ENCODE measurements around the gene LDLRAP1. TPM values are rescaled to one million over a fixed set of nuclear protein-coding genes. Genes with fewer than 3 reads are reported as not detected.

The LDLRAP1 gene
- total RNA-seq, 1 experiment from 2014 or later = 16.3 TPM

DNA sequence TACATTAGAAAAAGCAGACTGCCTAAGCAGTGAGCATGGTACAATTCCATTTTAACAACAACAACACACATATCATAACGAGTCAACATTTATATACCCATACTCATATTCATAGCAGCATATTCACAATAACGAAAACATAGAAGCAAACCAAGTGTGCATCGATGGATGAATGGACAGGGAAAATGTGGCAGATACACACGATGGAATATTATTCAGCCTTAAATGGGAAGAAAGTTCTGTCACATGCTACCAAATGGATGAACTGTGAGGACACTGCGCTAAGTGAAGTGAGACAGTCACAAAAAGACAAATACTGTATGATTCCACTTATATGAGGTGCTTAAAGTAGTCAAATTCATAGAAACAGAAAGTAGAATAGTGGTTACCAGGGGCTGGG lies 63.7 kb downstream of the LDLRAP1 start:
- H3K9me3 Mint-ChIP-seq = no peaks in the 10 kb centered on the region

More for the DNA sequence above, 63.7 kb downstream of the LDLRAP1 start:
- CTCF ChIA-PET = interaction anchor here (0.6 to 3.5 kb wide), 5 partner anchors 11 to 188 kb away, joined by 4 to 38 read pairs (median 9); partner anchors contain the start of gene MAN1C1
- Mint-ChIP-seq H3K36me3 (no peaks in the 10 kb centered on the region), H3K4me3 (no peak overlapping the region), H3K4me1 (peaks cover 4% of the 10 kb centered on the region), H3K27me3 (ENCODE audit: low read depth) (peaks cover 8% of the 10 kb centered on the region), H3K27ac (no peak overlapping the region)
- POLR2A ChIA-PET = no interaction called here
- DNase-seq (ENCODE audit: low spot score) (no peak), ATAC-seq (no peak)
- no peak for TF ChIP-seq ZNF121 (CRISPR knock-in tag; IDR thresholded peaks at IDR 0.05)
- no peak for TF ChIP-seq MXD4 (CRISPR knock-in tag; IDR thresholded peaks at IDR 0.05; ENCODE audit: borderline replicate concordance)
- TF ChIP-seq ARID4B (CRISPR knock-in tag; IDR thresholded peaks at IDR 0.05; ENCODE audit: borderline replicate concordance) = no peak
- TF ChIP-seq RELA (CRISPR knock-in tag; IDR thresholded peaks at IDR 0.05; ENCODE audit: borderline replicate concordance) = no peak
- TF ChIP-seq, protein P1, sequence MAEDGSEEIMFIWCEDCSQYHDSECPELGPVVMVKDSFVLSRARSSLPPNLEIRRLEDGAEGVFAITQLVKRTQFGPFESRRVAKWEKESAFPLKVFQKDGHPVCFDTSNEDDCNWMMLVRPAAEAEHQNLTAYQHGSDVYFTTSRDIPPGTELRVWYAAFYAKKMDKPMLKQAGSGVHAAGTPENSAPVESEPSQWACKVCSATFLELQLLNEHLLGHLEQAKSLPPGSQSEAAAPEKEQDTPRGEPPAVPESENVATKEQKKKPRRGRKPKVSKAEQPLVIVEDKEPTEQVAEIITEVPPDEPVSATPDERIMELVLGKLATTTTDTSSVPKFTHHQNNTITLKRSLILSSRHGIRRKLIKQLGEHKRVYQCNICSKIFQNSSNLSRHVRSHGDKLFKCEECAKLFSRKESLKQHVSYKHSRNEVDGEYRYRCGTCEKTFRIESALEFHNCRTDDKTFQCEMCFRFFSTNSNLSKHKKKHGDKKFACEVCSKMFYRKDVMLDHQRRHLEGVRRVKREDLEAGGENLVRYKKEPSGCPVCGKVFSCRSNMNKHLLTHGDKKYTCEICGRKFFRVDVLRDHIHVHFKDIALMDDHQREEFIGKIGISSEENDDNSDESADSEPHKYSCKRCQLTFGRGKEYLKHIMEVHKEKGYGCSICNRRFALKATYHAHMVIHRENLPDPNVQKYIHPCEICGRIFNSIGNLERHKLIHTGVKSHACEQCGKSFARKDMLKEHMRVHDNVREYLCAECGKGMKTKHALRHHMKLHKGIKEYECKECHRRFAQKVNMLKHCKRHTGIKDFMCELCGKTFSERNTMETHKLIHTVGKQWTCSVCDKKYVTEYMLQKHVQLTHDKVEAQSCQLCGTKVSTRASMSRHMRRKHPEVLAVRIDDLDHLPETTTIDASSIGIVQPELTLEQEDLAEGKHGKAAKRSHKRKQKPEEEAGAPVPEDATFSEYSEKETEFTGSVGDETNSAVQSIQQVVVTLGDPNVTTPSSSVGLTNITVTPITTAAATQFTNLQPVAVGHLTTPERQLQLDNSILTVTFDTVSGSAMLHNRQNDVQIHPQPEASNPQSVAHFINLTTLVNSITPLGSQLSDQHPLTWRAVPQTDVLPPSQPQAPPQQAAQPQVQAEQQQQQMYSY (CRISPR knock-in tag; IDR thresholded peaks at IDR 0.05) = no peak
- no peak for TF ChIP-seq RORB (CRISPR knock-in tag; IDR thresholded peaks at IDR 0.05)
- no peak for TF ChIP-seq ATF2 (CRISPR knock-in tag; IDR thresholded peaks at IDR 0.05; ENCODE audit: borderline replicate concordance, low read depth)
- TF ChIP-seq, protein P2, sequence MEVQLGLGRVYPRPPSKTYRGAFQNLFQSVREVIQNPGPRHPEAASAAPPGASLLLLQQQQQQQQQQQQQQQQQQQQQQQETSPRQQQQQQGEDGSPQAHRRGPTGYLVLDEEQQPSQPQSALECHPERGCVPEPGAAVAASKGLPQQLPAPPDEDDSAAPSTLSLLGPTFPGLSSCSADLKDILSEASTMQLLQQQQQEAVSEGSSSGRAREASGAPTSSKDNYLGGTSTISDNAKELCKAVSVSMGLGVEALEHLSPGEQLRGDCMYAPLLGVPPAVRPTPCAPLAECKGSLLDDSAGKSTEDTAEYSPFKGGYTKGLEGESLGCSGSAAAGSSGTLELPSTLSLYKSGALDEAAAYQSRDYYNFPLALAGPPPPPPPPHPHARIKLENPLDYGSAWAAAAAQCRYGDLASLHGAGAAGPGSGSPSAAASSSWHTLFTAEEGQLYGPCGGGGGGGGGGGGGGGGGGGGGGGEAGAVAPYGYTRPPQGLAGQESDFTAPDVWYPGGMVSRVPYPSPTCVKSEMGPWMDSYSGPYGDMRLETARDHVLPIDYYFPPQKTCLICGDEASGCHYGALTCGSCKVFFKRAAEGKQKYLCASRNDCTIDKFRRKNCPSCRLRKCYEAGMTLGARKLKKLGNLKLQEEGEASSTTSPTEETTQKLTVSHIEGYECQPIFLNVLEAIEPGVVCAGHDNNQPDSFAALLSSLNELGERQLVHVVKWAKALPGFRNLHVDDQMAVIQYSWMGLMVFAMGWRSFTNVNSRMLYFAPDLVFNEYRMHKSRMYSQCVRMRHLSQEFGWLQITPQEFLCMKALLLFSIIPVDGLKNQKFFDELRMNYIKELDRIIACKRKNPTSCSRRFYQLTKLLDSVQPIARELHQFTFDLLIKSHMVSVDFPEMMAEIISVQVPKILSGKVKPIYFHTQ (CRISPR knock-in tag; IDR thresholded peaks at IDR 0.05) = no peak

All from WTC11 (cell line).